Osteoblast (primary cell): ENCODE results near the gene ERCC6L2. TPM values are rescaled to one million over a fixed set of nuclear protein-coding genes. Genes with fewer than 3 reads are reported as not detected.

Experiments used
- DNase-seq: peaks from one replicate; pipeline ENCODE4 v3.0.0; 2011; ENCODE audit warnings: low spot score, mixed read lengths; ENCODE audit not compliant: insufficient read length; ENCODE audit errors: missing footprints
- H2AFZ ChIP-seq: 2 replicates; pipeline ENCODE4 v1.6.0; 2011; ENCODE audit warnings: mild to moderate bottlenecking, low read length
- H3K27ac ChIP-seq: 2 replicates; pipeline ENCODE4 v1.5.1; 2011; ENCODE audit warnings: mild to moderate bottlenecking, low read depth, low read length, moderate library complexity
- H3K27me3 ChIP-seq: 2 replicates; pipeline ENCODE4 v1.6.0; 2012; ENCODE audit warnings: mild to moderate bottlenecking, control low read depth, inconsistent platforms, low read length, moderate library complexity; ENCODE audit not compliant: insufficient read depth
- H3K36me3 ChIP-seq: 2 replicates; pipeline ENCODE4 v1.5.1; 2011; ENCODE audit warnings: mild to moderate bottlenecking, low read length, control low read depth, moderate library complexity; ENCODE audit not compliant: insufficient read depth
- H3K4me1 ChIP-seq: 2 replicates; pipeline ENCODE4 v1.5.1; 2011; ENCODE audit warnings: mild to moderate bottlenecking, low read length, control low read depth, moderate library complexity; ENCODE audit not compliant: insufficient read depth
- H3K4me2 ChIP-seq: 2 replicates; pipeline ENCODE4 v1.6.0; 2011; ENCODE audit warnings: mild to moderate bottlenecking, low read length; ENCODE audit not compliant: insufficient read depth
- H3K4me3 ChIP-seq: fragments of 200-600 bp; sonication (generic); 3 replicates; pipeline ENCODE4 v1.5.1; 2012; ENCODE audit warnings: mild to moderate bottlenecking, low read length, inconsistent platforms; ENCODE audit not compliant: insufficient read depth
- H3K79me2 ChIP-seq: 2 replicates; pipeline ENCODE4 v1.6.0; 2012; ENCODE audit warnings: mild to moderate bottlenecking, low read length, control low read depth, inconsistent platforms; ENCODE audit not compliant: insufficient read depth
- H3K9me3 ChIP-seq: 2 replicates; pipeline ENCODE4 v1.5.1; 2011; ENCODE audit warnings: low read depth, low read length, control low read depth
- H4K20me1 ChIP-seq: 2 replicates; pipeline ENCODE4 v1.6.0; 2012; ENCODE audit warnings: mild to moderate bottlenecking, low read length, control low read depth; ENCODE audit not compliant: insufficient read depth
- total RNA-seq: library from RNA; depleted of rRNA; stranded (reverse); fragments of >200 nt; gene quantifications from 2 replicates; pipeline ENCODE4 v1.2.3, GENCODE V29; 2012
- TF ChIP-seq, protein P1 (sequence below): IDR thresholded peaks from 2 replicates; pipeline ENCODE4 v1.5.1; 2011; ENCODE audit warnings: mild to moderate bottlenecking, low read depth, low read length, moderate library complexity; ENCODE audit errors: extremely low read depth

ERCC6L2 gene, protein sequence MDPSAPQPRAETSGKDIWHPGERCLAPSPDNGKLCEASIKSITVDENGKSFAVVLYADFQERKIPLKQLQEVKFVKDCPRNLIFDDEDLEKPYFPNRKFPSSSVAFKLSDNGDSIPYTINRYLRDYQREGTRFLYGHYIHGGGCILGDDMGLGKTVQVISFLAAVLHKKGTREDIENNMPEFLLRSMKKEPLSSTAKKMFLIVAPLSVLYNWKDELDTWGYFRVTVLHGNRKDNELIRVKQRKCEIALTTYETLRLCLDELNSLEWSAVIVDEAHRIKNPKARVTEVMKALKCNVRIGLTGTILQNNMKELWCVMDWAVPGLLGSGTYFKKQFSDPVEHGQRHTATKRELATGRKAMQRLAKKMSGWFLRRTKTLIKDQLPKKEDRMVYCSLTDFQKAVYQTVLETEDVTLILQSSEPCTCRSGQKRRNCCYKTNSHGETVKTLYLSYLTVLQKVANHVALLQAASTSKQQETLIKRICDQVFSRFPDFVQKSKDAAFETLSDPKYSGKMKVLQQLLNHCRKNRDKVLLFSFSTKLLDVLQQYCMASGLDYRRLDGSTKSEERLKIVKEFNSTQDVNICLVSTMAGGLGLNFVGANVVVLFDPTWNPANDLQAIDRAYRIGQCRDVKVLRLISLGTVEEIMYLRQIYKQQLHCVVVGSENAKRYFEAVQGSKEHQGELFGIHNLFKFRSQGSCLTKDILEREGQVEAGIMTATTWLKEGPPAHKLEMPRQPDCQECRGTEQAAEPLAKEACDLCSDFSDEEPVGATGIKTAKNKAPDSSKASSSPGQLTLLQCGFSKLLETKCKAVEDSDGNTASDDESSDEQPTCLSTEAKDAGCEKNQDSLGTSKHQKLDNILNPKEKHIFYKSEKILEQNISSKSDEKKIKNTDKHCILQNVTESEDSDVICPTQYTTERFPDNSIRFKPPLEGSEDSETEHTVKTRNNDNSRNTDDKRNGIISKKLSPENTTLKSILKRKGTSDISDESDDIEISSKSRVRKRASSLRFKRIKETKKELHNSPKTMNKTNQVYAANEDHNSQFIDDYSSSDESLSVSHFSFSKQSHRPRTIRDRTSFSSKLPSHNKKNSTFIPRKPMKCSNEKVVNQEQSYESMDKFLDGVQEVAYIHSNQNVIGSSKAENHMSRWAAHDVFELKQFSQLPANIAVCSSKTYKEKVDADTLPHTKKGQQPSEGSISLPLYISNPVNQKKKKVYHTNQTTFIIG (N-terminal part only)
- total RNA-seq, result 77.5 and 77.8 TPM in 2 replicates

DNA sequence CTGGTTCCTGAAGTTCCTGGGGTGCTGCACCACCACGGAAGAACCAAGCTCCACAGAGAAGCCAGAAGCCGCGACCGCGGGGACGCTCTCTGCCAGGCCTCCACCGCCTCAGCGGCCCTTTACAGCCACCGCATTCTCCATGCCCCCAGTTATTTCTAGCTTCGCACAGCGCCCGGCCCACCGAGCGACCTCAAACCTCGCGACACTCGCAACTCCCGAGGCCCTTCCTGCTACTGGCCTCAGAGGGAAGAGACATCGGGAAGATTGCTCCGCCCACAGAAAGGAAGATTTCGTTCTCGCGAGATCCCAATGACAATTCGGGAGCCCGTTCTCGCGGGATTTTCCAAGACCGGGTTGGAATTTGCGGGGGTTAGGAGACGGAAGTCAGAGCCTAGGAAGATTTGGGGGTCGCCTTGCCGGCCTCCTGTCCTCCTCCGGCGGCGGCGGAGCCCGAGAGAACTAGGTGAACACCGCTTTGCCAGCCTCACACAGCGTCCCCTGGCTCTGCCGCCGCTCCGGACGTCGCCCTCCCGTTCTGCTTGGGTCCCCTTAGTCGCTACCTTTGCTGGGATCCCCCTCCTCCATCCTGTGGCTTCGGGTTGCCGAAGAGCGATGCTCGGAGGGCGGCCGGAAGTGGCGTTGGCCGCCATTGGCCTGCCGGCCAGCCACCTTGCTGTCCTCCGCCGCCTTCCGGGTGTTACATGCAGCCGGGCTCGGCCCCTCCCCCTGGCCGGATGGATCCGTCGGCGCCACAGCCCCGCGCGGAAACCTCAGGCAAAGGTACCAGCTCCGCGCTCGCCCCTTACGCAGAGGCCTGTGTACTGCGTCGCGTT is at the start of gene ERCC6L2:
Gene ERCC6L2 (plus strand): TSS at position 387 of the 833 bp plus-strand sequence. CDS start 348 bp downstream, at position 735.
- Histone ChIP-seq H3K27me3 (no peaks in the 10 kb centered on the region), H3K4me2 (no peak within 1 kb of the TSS)

DNA sequence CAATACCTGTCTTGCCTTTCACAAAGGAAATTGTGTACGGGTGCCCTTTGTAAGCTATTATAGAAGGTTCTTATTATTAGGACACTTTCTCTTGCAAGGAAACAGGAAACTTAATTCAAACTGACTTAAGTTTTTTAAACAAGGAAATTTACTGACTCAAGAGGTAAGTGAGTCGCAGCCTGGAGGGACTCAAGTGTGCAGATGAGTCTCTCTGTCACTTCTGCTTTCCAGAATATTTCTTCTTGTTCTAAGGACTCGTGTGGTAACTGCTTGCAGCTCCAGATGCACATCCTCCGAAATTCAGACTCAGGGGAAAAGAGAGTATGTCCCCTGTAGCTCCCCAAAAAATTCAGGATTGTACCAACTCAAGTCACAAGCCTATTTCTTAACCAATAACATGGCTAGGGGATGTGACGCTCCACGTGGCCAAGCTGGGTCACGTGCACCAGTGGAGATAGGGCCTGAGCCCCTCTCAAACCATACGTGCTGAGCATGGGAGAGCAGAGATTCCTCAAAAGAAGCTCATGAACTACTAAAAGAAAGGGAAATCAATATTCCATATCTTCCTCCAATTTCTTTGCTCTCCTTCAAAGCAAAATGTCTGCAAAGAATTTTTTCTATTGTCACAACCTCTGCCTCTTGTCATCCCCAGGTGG is 49.2 kb upstream of the ERCC6L2 start:
- Histone ChIP-seq H3K4me1 (peaks cover 17% of the 10 kb centered on the region), H3K4me3 (no peak overlapping the region), H3K79me2 (no peaks in the 10 kb centered on the region), H2AFZ (no peak overlapping the region), H3K27ac (no peak overlapping the region), H4K20me1 (peaks cover 13% of the 10 kb centered on the region), H3K36me3 (no peaks in the 10 kb centered on the region), H3K27me3 (peaks cover 37% of the 10 kb centered on the region), H3K9me3 (no peaks in the 10 kb centered on the region), H3K4me2 (no peak overlapping the region)
- DNase-seq, result no peak
- TF ChIP-seq, protein P1, sequence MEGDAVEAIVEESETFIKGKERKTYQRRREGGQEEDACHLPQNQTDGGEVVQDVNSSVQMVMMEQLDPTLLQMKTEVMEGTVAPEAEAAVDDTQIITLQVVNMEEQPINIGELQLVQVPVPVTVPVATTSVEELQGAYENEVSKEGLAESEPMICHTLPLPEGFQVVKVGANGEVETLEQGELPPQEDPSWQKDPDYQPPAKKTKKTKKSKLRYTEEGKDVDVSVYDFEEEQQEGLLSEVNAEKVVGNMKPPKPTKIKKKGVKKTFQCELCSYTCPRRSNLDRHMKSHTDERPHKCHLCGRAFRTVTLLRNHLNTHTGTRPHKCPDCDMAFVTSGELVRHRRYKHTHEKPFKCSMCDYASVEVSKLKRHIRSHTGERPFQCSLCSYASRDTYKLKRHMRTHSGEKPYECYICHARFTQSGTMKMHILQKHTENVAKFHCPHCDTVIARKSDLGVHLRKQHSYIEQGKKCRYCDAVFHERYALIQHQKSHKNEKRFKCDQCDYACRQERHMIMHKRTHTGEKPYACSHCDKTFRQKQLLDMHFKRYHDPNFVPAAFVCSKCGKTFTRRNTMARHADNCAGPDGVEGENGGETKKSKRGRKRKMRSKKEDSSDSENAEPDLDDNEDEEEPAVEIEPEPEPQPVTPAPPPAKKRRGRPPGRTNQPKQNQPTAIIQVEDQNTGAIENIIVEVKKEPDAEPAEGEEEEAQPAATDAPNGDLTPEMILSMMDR, result no peak

More for the DNA sequence above, at the start of gene ERCC6L2:
- peak within 1 kb of the TSS; percentile 95 for H2AFZ ChIP-seq
- peaks cover 8% of the 10 kb centered on the region for H4K20me1 ChIP-seq
- no peaks in the 10 kb centered on the region for H3K9me3 ChIP-seq
- peaks cover 23% of the 10 kb centered on the region for H3K79me2 ChIP-seq
- TF ChIP-seq, protein P1, result no peak
- H3K4me1 ChIP-seq, result peaks cover 8% of the 10 kb centered on the region
- H3K4me3 ChIP-seq, result no peak within 1 kb of the TSS
- H3K27ac ChIP-seq, result no peak within 1 kb of the TSS
- no peaks in the 10 kb centered on the region for H3K36me3 ChIP-seq
- DNase-seq, result peak; percentile 95

DNA sequence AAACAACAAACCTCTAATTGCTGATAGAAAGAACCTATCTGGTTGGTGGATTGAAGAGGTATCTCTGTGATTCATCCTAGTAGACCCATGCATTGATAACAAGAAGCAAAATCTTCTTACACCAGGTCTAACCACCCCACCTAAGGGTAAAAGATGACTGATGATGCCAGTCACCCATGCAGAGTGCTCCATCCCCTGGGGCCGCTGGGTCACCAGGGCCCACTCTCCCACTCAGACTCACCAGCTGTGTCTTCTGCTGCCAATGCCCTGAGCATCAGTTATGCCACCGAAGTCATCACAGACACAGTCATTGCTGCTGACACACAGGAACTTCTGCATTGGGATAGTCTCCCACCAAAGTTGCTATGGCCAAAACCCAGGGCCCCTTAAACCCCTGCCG is 44.7 kb upstream of the ERCC6L2 start:
- Histone ChIP-seq H4K20me1 (peaks cover 4% of the 10 kb centered on the region), H3K4me1 (peaks cover 8% of the 10 kb centered on the region), H3K4me2 (no peak overlapping the region), H3K9me3 (no peaks in the 10 kb centered on the region), H3K4me3 (no peak overlapping the region), H3K79me2 (no peaks in the 10 kb centered on the region), H3K36me3 (no peaks in the 10 kb centered on the region), H3K27me3 (peaks cover 21% of the 10 kb centered on the region), H2AFZ (no peak overlapping the region), H3K27ac (no peak overlapping the region)
- TF ChIP-seq, protein P1, result no peak
- no peak for DNase-seq
